ENCODE measurements around the gene ADAMTS14.
"Not testable (repeated sequence)": the region's sequence is repeated elsewhere in the genome, so short reads cannot be mapped to it uniquely, and the experiment has no call there.

The ADAMTS14 gene

DNA sequence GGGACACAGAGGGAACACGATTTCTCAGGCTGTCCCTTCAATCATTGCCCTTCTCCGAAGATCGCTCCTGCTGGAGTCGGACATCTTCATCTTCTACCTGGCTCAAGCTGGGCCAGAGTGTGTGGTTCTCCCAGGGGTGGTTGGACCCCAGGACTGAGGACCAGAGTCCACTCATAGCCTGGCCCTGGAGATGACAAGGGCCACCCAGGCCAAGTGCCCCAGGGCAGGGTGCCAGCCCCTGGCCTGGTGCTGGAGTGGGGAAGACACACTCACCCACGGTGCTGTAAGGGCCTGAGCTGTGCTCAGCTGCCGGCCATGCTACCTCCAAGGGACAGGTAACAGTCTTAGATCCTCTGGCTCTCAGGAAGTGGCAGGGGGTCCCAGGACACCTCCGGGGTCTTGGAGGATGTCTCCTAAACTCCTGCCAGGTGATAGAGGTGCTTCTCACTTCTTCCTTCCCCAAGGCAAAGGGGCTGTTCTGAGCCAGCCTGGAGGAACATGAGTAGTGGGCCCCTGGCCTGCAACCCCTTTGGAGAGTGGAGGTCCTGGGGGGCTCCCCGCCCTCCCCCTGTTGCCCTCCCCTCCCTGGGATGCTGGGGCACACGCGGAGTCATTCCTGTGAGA lies 89.5 kb downstream of the ADAMTS14 start:
- no peak for TF ChIP-seq CTCF (IDR thresholded peaks at IDR 0.05; ENCODE audit: low read depth, low read length)
- Histone ChIP-seq H3K9me3 (ENCODE audit: severe bottlenecking) (peaks cover 8% of the 10 kb centered on the region), H3K27me3 (ENCODE audit: insufficient read depth, low read depth, severe bottlenecking) (no peaks in the 10 kb centered on the region), H3K36me3 (no peaks in the 10 kb centered on the region), H3K4me3 (ENCODE audit: low read depth, low read length) (no peak overlapping the region), H3K27ac (no peak overlapping the region)
- DNase-seq, result no peak

- no peak for DNase-seq
- Histone ChIP-seq H3K4me3 (ENCODE audit: low read depth, low read length) (no peak overlapping the region), H3K27me3 (ENCODE audit: insufficient read depth, low read depth, severe bottlenecking) (no peaks in the 10 kb centered on the region), H3K9me3 (ENCODE audit: severe bottlenecking) (peaks cover 8% of the 10 kb centered on the region), H3K27ac (no peak overlapping the region), H3K36me3 (no peaks in the 10 kb centered on the region)
- TF ChIP-seq CTCF (IDR thresholded peaks at IDR 0.05; ENCODE audit: low read depth, low read length), result no peak
Observed at GRCh38 chr10:70762441-70763175, 90.3 kb downstream of the ADAMTS14 start.

- Histone ChIP-seq H3K27ac (no peak overlapping the region), H3K4me3 (ENCODE audit: low read depth, low read length) (no peak overlapping the region)
- no peak for TF ChIP-seq CTCF (IDR thresholded peaks at IDR 0.05; ENCODE audit: low read depth, low read length)
Observed at GRCh38 chr10:70763567-70763966, 91.3 kb downstream of the ADAMTS14 start.

DNA sequence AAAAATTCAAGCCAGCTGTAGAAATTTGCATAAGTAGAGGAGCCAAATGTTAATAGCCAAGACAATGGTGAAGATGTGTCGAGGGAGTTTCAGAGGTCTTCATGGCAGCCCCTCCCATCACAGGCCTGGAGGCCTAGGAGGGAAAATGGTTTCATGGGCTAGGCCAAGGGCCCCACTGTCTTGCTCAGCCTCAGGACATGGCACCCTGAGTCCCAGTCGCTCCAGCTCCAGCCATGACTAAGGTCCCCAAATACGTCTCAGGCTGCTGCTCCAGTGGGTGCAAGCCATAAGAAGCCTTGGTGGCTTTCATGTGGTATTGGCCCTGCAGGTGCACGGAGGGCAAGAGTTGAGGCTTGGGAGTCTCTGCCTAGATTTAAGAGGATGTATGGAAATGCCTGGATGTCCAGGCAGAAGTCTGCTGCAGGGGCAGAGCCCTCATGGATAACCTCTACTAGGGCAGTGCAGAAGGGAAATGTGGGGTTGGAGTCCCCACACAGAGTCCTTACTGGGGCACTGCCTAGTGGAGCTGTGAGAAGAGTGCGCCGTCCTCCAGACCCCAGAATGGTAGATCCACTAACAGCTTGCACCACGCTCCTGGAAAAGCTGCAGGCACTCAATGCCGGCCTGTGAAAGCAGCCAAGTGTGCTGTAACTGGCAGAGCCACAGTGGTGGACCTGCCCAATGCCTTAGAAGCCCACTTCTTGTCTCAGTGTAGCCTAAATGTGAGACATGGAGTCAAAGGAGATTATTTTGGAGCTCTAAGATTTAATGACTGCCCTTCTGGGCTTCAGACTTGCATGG lies 93.7 kb downstream of the ADAMTS14 start:
- no peaks in the 10 kb centered on the region for H3K27me3 ChIP-seq (ENCODE audit: insufficient read depth, low read depth, severe bottlenecking)
- H3K36me3 ChIP-seq, result no peaks in the 10 kb centered on the region
- no peak for TF ChIP-seq CTCF (IDR thresholded peaks at IDR 0.05; ENCODE audit: low read depth, low read length)
- H3K27ac ChIP-seq, result no peak overlapping the region
- no peak for DNase-seq
- H3K4me3 ChIP-seq (ENCODE audit: low read depth, low read length), result no peak overlapping the region
- peaks cover 8% of the 10 kb centered on the region for H3K9me3 ChIP-seq (ENCODE audit: severe bottlenecking)

More at GRCh38 chr10:70763567-70763966, 91.3 kb downstream of the ADAMTS14 start:
- DNase-seq, result no peak
- Histone ChIP-seq H3K27me3 (ENCODE audit: insufficient read depth, low read depth, severe bottlenecking) (no peaks in the 10 kb centered on the region), H3K36me3 (no peaks in the 10 kb centered on the region), H3K9me3 (ENCODE audit: severe bottlenecking) (peaks cover 8% of the 10 kb centered on the region)

- not testable (repeated sequence) for H3K4me3 ChIP-seq (ENCODE audit: low read depth, low read length); DNase-seq; H3K27ac ChIP-seq; H3K27me3 ChIP-seq (ENCODE audit: insufficient read depth, low read depth, severe bottlenecking); H3K9me3 ChIP-seq (ENCODE audit: severe bottlenecking); H3K36me3 ChIP-seq
Observed at GRCh38 chr10:70768026-70768685, 95.8 kb downstream of the ADAMTS14 start.

DNA sequence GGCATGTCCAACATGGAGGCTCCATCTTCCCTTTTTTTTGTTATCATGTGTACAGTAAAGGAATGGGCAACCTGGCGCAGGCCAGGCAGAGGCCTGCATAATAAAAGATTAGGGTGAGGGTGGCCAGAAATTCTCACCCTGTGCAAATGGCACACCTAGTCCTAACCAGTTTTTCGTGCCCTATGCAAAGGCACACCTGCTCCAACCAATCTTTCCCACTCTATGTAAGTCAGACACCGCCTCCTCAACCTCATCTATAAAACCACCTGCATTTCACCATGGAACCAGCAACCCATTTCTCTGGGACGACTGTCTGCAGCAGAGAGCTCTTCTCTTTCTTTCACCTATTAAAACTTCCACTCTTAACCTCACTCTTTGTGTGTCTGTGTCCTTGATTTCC lies 96.8 kb downstream of the ADAMTS14 start:
- H3K9me3 ChIP-seq (ENCODE audit: severe bottlenecking), result peaks cover 8% of the 10 kb centered on the region
- TF ChIP-seq CTCF (IDR thresholded peaks at IDR 0.05; ENCODE audit: low read depth, low read length), result no peak
- H3K27me3 ChIP-seq (ENCODE audit: insufficient read depth, low read depth, severe bottlenecking), result no peaks in the 10 kb centered on the region
- no peak overlapping the region for H3K27ac ChIP-seq
- H3K36me3 ChIP-seq, result no peaks in the 10 kb centered on the region
- no peak overlapping the region for H3K4me3 ChIP-seq (ENCODE audit: low read depth, low read length)
- no peak for DNase-seq

All from WERI-Rb-1 (cell line).